Raji (cell line): Measurements from ENCODE around the gene ZNF330.
A peak's percentile ranks its signal among the peaks of the same experiment; 100 is the strongest.

Experiments used
- POLR2A ChIP-seq: IDR thresholded peaks from 2 replicates; pipeline ENCODE4 v1.6.1; 2011; ENCODE audit warnings: low read depth, low read length, control low read depth; ENCODE audit not compliant: insufficient read depth

Gene ZNF330

DNA sequence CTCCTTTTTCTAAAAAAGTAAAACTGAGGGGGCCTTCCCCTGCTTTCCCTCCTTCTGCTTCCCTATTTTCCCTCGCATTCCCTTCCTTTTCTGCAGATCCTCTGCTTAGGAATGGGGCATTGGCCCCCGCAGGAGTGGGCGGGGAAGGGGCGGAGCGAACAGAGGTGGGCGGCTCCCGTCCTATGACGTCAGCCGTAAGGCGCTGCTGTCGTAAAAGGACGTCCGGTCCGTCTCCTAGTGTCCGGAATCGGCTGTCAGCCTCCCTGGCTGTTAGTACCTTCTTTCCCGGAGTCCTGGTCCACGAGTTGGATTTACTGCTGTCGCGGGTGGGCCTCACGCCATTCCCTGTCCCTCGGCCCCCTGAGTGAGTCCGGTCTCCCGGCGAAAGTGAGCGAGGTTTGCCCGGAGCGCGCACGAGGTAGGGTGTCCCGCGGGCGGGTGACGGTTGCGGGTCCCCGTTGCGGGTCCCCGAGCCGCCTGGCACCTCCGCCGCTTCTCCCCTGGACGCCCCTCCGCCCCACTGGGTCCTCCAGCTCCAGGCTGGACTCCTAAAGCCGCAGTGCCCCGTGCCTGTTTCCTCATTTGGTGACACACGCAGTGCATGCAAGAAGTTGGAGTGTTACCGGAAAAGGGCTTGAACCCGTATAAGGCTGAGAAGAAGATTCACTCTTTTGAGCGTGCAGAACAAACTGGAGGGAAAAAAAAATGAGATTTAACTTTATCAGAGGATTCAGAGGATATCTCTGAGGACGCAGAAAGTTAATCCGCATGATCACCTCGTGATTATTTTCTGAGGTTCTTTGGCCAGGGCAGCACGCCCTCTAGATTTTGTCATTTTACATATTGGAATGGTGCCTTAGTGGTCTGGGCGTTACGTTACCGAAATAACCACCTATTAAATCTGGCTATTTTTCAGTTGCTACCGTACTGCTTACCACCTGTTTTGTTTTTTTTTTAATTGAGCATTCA, at the start of gene ZNF330:
Gene ZNF330 (plus strand): TSS at position 205 of the 969 bp plus-strand sequence. CDS start 1,477 bp downstream, outside the sequence.
- TF ChIP-seq POLR2A, result peak; percentile 95

DNA sequence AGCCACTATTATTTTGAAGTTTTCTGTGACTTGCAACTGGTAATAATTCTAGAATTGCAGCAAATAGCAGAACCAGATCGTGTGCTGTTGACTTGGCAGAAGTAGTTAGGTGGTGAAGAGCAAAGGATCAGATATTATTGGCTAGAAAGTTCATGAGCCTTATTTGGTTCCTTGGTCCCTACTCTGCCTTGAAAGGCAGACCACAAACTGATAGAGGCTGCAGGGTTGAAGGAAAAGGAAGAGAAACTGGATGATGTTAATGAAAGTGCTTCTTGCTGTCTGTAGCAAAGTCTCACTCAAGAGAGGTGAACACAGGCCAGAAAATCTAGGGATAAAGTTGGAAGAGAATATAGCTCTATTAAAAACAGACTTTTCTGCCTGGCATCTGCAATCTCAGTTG, 46.2 kb upstream of the ZNF330 start:
- TF ChIP-seq POLR2A, result no peak

DNA sequence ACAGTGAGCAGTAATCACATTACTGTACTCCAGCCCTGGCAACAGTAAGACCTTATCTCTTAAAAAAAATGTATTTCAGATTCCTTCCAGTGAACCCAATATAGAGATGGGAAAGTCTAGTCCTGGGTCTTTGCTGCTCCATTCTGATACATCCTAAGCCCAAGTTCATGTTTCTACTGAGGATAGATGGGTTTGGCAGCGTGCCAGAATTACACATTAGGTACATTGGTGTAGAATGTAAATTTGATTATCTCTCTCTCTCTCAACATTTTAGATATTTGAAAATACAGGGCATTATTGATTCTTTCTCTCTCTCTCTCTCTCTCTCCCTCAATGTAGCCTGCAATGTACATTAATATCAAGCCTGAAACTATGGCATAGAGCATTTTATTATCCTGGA, 43.5 kb upstream of the ZNF330 start:
- TF ChIP-seq POLR2A, result no peak

DNA sequence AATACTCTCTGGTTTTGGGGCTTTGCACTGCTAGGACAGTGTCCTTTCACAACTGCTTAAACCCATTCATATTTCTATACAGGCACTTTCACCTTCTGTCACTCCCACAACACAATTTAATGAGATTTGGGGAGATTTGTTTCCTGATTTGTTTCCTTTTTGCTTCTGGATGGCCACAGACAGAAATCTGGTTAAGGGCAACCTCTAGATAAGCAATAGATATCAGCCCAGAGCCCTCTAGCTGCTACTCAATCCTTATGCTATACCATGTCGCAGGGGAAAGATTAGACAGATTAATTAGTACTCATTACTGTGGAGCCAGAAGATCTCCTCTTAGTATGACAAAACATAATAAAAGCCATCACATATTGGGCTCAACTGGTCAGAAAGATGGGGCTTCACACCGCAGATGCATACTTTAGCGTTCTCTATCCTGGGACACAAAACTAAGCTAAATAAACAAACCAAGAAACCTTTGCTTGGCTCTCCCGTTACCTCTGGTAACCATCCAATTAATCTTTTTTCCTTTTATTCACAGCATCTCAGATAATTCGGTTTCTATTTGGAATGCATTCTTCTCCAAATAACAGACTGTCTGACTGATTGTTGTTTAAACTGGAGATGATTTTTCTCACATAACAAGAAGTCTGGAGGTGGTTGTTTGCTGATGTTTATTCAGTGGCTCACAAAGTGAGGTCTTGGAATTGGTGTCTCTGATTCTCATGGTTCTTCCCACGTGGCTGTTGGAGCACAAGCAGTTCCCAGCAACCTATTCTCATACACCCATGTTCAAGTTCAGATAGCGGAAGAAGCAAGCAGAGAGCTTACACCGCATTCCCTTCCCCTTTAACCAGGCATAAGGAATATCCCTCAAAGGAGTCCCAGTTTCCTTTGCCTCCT, 41.0 kb upstream of the ZNF330 start:
- no peak for TF ChIP-seq POLR2A

DNA sequence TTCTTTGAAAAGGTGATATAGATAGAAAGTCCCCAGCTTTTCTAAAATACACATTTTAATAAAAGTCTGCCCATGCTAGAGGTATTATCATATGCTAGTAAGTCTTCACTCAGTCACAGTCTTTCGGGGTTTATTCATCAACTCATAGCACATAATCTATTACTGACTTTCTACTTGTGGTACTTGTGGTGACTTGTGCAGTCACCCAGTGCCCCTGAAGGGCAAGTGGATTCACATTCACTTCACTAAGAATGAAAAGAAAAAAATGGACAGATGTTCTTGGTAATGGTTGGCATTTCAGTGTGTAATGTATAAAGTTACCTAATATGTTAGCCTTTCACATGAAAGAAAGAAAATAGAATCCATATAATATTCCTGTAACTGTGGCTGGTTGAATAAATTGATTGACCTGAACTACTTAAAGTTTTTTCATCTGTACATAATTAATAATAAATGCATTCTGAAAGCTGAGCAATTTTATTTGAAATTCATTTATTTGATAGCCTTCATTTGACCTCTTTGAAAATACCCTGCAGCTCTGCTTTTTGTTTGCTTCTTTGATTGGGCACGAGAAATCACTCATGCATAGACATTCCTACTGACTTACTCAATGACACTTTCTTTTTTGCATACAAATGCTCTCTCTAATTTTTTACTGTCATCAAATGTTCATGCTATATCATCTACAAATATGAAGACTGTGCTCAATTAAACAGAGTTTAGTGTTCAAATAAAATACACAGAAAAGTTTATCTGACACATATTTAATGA, 39.5 kb upstream of the ZNF330 start:
- no peak for TF ChIP-seq POLR2A

DNA sequence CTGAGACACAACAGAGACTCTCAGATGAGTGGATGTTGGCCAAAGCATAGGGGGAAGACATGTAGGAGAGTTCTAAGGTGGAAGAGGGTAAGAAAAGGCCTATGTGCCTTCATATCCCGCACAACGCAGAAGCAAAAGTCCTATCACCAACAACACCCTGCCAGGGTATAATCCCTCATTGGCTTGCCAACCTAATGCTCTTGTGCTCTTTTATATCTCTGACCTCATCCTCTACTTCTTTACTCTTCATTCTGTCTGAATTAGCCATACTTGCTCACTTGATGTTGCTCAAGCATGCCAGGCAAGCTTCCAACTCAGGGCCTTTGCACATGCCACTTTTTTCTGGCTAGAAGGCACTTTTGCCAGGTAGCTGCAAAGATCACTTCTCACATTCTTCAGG, 28.1 kb upstream of the ZNF330 start:
- TF ChIP-seq POLR2A, result no peak

DNA sequence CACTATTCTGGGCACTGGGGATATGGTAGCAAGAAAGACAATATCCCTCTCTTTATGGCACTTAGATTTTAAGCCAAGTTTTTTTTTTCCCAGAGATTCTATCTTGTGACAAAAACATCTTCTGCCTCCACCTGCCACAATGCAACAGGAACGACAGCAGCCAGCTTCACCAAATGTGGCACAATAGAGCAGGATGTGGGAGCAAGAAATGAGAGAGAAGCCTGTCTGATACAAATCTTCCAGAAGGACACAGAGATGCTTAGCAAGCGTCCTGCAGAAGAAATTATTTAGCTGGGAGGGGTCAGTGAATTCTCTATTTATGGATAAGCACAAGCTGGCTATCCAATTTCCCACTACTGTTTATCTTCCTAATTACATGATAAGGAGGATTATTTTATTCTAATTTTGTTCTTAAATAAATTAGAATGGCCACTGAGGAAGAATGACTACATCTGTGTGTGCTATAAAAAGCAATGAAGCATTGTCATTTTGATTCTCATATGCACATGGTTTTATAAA, 27.1 kb upstream of the ZNF330 start:
- TF ChIP-seq POLR2A, result no peak

DNA sequence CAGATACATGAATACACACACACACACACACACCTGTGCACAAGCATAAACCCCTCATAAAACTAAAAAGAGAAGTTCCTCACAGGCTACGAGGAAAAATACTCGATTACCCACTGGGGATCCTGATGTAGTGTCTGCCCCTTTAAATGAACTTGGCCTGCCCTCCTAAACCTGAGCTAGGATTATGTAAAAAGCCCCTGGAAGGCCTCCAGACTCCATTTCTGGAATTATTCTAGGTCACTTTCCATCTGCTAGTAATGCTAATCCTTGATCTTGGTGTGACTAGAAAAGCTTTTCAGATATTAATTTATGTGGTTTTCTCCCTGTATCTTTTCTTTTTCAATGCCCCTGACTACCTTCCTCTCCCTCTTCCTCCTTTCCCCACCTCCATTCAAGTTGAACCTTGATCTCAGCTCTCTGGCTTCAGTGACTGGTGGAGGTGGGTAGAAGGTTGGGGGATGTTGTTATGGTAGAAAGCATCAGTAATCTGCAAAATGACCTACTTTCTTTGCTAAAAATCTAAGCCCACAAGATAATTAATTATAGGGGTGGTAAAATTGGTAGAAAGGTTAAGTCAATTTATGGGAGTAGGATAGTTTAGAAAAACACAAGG, 25.5 kb upstream of the ZNF330 start:
- TF ChIP-seq POLR2A, result no peak

DNA sequence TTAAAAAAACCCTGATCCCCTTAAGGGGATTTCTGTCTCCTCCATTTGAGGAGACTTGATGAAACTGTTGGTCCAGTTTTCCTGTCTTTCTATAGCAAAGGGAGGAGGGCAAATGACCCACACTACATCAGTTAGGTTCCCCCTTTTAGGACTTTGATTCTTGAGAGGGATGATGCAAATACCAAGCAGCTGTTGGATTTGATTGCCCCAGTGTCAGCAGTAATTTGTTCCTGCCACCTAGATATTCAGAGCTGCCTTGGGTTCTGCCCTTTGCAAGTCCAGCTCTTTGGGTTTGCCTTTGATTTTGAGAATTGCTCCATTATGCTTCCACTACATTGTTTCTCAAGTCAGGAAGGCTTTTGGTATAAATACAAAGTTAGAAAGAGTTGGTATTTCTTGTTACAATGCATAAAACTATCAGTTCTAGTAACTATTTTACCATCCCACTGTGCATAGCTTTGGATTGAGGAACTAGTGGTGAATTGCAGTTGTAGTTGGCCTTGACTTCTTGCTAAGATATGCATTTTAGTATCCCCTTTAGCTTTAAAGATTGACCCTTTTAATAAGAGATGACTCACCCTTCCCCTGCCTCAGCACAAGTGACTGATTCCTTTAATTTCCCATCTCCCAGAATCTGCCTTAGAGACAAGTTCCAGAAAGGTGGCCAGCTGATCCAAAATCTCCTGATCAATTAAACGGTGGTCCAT, 24.3 kb upstream of the ZNF330 start:
- TF ChIP-seq POLR2A, result no peak

DNA sequence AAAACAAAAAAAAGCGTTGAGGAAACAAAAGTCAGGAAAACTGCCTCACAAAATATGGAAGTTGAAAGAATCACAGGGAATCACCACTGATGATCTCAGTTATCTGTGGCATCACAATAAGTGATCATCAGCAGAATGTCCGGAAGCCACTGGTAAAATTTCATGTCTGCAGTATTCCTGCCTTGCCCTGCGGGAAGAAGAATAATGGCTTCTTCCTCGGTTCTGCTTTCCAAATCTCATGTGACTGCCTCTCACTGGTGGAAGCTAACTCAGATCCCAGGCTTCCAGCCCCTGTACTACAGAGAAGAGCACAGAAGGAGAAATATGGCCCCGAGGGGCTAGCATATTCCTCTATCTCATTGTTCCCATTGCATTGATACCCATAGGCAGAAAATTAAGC, 12.7 kb upstream of the ZNF330 start:
- TF ChIP-seq POLR2A, result no peak

DNA sequence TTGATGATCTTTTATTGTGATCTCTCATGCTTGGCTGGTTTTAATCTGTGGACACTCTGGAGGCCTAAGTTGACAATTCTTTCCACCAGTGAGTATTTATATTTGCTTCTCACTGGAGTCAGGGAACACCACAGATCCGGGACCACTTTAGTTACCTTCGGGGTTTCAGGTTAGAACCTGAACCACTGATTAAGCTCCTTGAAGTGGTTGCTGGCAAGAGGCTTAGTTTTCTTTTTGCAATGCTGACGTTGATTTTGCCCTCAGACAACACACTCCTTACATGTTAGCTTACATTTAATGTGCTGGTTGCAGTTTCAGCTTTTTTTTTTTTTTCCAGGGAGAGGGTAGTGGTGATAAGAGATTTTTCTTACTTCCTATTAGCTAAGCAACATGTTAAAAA, 10.5 kb upstream of the ZNF330 start:
- TF ChIP-seq POLR2A, result no peak

DNA sequence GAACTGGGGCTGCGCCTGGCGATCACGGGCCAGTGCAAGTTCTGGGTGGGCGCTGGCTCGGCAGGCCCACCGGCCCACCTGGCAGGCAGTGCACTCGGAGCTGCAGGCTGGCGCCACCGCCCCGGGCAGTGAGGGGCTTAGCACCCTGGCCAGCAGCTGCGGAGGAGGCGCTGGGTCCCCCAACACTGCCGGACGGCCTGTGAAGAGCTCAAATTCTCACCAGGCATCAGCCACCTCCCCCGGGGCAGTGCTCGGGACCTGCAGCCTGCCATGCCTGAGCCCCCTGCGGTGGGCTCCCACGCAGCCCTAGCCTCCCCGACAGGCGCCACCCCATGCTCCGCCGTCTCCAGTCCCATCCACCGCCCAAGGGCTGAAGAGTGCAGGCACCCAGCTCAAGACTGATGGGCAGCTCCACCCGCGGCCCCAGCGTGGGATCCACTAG, 7.1 kb upstream of the ZNF330 start:
- TF ChIP-seq POLR2A, result no peak

DNA sequence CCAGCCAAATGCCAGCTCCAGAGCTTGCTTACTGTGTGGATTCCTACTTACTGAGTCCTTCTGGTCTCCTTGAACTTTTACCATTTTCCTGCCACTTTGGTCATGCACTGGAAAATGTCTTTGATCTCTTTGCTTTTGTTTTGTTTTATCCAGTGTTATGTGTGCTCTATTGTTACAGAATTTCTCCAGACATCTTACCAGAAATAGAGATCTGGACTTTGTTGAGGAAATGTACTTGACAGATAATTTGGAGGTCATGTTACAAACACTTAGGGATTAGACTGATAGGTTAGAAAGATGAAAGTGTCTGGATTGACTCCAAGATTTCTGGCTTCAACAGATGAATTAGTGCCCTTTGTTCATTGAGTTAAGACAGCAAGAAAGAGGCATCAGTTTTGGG, 5.7 kb upstream of the ZNF330 start:
- no peak for TF ChIP-seq POLR2A

DNA sequence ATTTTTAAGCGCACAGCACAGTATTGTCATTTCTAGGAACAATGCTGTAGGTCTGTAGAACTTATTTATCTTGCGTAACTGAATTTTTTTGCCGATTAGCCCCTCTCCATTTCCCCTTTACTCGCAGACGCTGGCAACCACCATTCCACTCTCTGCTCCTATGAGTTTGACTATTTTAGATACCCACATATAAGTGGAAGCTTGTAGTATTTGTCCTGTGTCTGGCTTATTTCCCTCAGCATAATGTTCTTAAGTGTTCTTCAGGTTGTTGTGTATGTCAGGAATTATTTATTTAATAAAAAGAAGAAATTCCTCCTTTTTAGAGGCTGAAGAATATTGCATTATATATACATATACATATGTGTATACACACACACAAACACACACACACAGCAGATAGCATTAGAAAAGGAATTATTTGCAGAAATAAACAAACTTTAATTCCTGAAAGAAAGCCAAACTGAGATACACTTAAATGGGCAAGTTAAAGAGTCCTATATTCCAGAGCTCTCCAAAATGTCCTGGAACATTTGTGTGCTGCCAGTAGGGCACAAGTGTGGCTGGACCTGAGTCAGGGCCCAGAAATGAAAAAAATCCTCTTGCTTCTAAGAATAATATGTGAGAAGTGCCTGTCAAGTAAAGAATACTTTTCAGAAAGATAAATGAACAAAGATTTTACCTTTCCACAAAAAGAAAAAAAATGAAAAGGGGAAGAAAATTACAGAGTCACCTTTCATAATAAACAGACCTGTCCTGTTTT, 4.5 kb upstream of the ZNF330 start:
- no peak for TF ChIP-seq POLR2A
